ENCODE measurements around the gene LHFPL6.

- TF ChIP-seq, protein P1, sequence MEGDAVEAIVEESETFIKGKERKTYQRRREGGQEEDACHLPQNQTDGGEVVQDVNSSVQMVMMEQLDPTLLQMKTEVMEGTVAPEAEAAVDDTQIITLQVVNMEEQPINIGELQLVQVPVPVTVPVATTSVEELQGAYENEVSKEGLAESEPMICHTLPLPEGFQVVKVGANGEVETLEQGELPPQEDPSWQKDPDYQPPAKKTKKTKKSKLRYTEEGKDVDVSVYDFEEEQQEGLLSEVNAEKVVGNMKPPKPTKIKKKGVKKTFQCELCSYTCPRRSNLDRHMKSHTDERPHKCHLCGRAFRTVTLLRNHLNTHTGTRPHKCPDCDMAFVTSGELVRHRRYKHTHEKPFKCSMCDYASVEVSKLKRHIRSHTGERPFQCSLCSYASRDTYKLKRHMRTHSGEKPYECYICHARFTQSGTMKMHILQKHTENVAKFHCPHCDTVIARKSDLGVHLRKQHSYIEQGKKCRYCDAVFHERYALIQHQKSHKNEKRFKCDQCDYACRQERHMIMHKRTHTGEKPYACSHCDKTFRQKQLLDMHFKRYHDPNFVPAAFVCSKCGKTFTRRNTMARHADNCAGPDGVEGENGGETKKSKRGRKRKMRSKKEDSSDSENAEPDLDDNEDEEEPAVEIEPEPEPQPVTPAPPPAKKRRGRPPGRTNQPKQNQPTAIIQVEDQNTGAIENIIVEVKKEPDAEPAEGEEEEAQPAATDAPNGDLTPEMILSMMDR (IDR thresholded peaks at IDR 0.05) = no peak
- TF ChIP-seq POLR2A (IDR thresholded peaks at IDR 0.05) = no peak
These were observed 30.0 kb upstream of the LHFPL6 start for GRCh38 chr13:39632994-39633393.

Data from Peyer's patch (tissue), 4 donors.